Ureter (tissue), 1 donor: Measurements from ENCODE around the gene ERVMER34-1. TPM values are rescaled to one million over a fixed set of nuclear protein-coding genes. Genes with fewer than 3 reads are reported as not detected.

Experiments used
- total RNA-seq: library from RNA; stranded (reverse); gene quantifications from one replicate; pipeline ENCODE4 v1.2.4, GENCODE V29; 2023
- donor health status: DM: yes; HTN: yes; CAD: no.

Gene ERVMER34-1
- total RNA-seq, 1 donor from 2014 or later = 3.7 TPM

Other genes starting within 250 kb of the ERVMER34-1 start
- 34.6 TPM for gene USP46, start 92.1 kb downstream of the ERVMER34-1 start, total RNA-seq
- 14.5 TPM for gene RASL11B, start 110.9 kb upstream of the ERVMER34-1 start, total RNA-seq